HG02759 (cell line): ENCODE data around the gene SLC35E1.

Experiments
- ATAC-seq: cut with Tn5 transposase; IDR thresholded peaks from one replicate; pipeline ENCODE4 v1.9.1; 2021; ENCODE audit warnings: mild to moderate bottlenecking, moderate library complexity; ENCODE audit not compliant: unreplicated experiment

SLC35E1 gene

DNA sequence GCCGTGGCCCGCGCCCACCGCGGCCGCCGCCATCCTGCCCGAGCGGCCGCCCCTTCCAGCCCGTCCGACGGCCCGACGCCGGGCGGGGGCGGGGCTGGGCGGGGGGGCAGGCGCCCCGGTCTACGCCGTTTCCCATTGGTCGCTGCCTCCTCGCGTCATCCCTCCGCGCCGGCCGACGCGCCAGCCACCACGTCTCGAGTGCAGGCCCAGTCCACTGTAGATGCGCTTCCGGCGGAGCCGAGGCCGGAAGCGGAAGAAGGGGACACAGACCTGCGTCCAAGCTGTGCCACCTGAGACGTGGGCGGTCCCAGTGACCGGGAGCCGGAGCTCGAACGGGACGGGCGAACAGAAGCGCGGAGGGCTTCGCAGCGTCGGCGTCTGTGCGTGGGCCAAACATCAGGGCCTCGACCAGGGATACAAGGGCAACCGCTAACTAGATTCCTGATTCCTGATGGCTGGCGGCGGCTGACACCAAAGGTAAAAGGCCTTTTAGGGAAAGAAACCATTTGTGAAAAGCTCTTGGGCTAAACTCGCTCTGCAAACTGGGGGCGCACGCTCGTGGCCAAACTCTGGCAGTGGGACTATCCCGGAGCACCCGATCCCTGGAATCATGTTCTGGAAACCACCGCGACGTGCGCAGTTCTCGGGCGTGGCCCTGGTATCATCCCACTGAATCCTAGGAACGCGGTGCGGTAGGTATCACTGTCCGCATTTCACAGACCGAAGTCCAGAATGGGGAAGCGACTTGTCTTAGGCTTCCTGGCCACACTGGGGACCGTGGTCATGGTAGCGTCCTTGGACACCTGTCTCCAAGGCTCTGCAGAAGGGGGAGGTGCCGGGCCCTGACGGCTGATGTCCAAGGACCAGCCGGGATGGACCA lies at the start of gene SLC35E1:
Gene SLC35E1, minus strand, starts transcription at position 84 of the 880 bp plus-strand sequence. Its CDS starts 51 bp downstream, at position 33.
- peak; percentile 92 for ATAC-seq

DNA sequence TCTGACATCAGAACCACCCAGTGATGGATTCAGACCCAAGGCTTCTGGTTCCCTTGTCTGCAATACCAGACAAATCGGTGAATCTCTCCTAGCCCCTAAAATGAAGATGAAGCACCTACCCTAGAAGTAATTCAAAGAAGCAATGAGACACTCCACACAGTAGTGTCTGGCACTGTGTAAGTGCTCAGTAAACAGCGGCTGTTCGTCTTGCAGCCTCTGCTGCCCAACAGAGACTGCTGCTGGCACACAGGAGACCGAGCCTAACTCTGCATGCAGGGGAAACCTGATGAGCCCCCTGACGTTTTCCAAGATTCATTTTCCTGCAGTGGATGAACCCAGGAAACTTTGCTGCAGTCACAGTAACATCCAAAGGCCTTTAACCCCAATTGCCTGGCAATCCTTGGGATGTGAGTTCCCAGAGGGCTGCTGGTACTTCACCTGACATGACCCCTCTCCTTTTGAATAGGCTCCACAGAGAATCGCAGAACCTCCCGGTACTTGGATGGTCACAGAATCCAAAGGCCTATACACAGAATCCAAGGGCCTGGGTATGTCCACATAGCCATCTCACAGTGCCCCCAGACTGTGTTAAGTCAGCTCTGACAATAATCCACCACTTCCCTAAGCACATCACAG lies 49.1 kb upstream of the SLC35E1 start:
- ATAC-seq, result no peak

DNA sequence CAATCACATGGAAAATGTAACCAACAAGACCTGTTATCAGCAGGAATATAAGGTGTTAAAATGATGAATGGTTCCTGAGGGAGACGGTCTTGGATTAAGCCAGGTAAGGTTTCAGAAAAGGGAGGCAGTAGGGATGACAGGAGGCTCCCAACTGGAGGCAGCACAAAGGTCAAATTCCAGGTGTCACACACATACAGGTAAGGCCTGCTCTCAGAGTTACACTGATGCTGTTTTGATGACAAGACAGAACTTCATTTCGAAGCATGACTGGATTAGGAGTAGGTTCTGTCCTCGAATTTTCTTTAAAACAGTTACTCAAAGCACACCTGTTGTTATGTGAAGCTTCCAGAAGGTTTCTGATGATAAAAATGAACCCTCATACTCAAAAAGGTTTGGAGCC lies 48.4 kb upstream of the SLC35E1 start:
- ATAC-seq, result no peak

DNA sequence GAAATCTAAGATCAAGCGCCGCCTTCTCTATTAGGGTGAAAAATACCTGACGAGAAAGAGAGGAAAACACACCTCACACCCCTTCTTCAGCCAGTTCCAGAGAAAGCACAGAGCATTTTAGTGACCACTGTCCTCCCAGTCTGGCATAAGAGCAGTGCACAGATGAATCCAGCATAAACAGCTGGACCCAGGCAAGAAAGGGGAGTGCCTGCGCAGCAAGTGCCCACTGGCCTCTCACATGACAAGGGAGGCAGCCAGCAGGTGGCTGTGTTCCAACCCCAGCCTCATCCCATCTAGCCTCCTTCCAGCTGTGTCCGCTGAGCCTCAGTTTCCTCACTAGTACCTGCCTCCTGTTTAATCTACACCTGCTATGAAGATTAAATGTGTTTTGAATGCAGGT lies 47.8 kb upstream of the SLC35E1 start:
- ATAC-seq, result no peak

DNA sequence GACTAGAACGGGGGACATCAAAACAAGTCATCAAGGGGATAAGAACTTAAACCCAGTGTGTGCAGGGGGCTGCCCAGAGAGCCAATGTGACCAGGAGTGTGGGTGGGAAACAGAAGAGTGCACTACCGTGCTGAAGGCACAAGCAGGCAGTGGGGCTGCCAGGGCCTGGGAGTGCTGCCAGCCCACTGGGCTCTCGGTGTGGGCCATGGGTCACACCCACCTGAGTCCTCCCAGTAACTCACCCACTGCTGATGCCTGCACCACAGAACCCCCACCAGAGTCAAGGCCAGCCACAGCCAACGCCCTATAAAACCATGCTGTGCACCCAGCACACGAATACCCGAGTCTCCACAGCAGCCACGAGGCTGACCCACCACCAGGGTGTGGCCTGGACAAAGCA lies 47.2 kb upstream of the SLC35E1 start:
- ATAC-seq, result no peak

DNA sequence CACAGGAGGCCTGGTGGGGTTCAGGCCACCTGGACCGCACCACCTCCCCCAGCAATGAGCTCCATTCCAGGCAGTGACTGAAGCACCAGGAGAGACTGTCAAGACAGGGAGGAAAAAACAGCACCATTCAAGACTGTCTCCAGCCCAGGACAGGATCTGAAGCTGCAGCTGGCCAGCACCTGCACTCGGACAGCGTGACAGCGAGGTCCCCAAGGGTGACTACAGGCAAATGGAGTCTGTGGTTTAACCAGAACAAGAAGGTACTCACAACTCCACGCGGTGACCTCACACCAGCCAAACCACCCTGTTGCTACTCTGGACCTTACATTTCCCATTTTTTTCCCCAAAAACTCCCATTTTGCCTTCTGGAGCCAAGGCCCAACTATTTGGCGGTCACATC lies 46.0 kb upstream of the SLC35E1 start:
- ATAC-seq, result no peak

DNA sequence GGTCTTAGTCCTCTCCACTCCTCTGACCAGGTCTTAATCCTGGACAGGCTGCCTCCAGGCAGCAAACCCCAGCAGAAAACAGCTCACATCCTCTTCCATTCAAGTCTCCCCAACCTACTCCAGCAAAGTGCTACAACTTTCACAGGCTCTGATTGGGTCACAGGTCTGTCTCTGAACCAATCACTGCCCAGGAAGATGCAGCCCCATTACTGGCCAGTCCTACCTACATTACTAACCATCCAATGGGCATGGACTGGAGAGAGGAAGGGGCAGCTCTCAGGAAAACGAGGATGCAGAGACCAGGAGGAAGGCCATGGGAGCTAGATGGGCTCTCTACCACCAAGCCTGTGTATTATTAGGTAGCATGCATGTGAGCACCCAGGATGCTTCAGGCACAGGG lies 43.6 kb upstream of the SLC35E1 start:
- no peak for ATAC-seq

DNA sequence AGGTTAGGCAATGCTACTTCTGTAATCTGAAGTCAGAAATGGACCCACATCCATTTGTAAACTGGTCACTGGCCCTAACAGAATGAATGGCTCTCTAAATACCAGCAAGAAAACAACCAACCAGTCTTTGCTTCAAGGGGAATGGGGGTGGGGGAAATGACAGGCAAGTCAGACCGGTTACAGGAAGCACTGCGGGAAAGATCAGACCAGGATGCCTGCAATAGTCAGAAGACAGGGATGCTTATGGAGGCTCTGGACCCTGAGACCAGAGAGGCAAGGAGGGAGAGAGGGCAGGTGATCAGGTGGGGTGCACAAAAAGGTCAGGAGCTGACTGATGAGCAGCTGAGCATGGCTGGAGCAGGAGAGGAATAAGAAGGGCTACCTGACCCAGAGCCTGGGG lies 42.7 kb upstream of the SLC35E1 start:
- ATAC-seq, result no peak

DNA sequence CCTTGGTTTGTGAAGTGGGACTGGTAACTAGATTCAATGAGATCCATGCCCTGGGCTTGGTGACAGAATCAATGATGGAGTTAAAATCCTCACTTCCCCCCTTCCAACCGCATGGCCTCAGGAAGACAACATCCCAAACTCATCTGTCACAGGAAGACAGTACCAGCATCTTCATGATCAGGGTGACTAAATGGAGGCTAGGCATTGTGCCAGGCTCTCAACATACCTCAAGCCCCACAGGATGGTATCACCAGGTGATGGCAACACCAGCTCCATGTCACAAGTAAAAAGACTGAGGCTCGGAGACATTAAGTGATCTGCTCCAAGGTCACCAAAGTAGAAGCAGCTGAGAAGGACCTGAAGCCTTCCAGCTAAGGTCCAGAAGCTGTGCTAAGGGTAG lies 41.6 kb upstream of the SLC35E1 start:
- no peak for ATAC-seq

DNA sequence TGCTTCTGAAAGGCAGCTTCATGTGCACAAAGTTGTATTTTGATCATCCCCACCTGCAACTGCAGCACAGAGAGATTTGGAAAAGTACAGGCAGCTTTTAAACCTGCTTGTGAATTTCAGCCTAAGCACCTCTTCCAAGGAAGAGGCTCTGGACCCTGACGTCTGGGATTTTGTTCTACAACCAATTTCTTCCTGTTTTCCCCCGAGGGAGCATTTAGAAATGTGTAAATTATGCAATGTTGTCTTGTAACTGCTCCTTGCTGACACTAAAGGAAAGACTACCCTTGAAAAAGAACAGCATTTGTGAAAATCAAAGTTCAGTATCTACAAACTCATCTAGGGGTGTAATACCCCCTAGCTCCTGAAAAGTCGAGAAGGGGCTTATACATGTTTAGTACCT lies 40.4 kb upstream of the SLC35E1 start:
- ATAC-seq, result no peak

DNA sequence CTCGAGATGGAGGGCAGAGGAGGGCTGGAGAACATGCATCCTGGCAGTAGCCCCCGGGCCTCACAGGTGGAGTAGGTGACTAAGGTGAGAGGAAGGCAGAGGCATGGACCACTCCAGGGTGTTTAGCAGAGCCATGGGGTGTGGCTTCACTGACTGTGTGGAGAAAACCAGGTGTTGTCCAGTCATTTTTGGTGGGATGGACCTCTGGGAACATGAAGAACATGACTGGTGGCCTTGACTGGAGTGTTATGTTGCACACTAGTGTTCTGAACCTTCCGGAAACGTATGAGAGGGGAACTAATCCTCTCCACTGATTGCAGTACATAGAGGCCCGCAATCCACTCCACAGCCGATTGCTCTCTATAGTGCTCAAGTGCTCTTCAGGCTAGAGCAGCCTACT lies 38.9 kb upstream of the SLC35E1 start:
- no peak for ATAC-seq

DNA sequence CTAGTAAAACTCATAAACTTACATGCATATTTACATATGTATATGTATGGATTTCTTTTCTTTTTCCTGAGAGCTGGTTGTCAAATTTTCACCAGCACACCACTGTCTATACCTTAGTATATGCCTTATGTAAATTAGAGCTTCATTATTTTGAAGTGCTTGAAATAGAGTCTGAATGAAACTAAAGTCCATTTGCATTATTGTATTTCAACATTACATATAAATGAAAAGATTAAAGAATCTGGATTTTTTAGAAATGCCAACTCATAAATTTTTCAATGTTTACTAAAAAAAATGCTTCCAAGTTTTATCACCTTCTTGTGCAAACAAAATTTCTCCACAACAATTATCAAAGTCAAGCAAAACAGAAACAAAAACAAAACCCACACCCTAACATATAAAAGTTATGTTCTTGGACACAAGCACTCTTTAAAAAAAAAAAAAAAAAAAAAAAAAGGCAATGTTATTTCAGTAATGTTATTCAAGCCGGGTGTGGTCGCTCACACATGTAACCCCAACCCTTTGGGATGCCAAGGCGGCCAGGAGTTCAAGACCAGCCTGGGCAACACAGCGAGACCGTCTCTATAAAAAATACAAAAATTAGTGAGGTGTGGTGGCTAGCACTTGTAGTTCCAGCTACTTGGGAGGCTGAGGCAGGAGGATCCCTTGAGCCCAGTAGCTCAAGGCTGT lies 37.4 kb upstream of the SLC35E1 start:
- ATAC-seq, result no peak

DNA sequence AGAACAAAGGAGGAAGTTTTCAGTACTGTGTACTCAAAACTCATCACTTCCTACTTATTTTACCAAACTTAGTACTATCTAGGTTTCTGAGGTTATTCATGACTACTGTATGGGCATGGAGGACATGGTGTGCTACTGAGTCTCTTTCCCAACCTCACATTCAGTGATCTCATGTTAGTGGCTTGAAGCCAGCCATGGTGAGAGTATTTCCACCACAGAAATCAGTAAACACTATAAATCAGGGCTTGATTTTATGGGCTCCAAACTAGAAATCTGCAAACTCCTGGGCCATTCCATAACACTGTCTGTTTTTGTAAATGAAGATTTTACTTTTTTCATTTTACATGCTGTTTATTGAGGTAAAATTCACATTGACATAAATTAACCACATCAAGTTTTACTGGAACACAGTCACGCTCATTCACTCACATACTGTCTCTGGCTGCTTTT lies 36.1 kb upstream of the SLC35E1 start:
- ATAC-seq, result no peak

DNA sequence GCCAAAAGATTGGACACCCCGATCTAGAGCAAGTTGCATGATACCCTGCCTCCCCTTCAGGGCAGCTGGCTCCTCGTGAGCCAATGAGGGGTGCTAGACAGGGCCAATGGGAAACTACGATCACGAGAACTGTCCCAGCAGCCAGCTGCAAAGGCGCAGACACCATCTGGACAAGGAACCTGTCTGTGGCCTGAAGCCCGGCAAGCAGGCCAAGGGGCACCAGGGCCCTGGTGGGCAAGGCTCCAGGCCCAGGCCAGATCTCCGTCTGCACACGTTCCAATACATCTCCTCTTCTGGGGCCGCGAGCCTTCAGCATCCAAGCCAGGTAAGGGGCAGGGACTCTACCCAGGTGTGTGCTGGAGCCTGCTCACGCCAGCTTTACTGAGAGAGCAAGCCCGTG lies 35.6 kb upstream of the SLC35E1 start:
- no peak for ATAC-seq

DNA sequence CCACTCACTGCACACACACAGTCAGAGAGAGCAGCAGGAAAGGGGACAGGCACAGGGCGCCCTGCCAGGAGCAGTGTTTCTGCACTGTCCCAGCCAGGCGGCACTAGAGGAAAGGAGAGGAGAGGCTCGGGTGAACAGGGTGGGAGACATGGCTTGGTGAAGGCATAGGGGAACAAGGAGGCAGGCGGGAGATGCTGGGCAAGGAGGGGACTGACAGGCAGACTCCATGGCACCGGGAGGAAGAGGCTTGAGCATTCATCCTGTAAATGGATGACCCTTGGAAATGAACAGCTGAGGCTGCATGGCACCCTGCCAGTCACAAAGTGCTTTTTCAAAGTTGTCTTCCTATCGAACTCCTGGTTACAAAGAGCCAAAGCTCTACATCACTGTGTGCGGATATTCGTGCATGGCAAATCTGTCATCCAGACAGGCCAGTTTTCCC lies 33.4 kb upstream of the SLC35E1 start:
- ATAC-seq, result no peak

DNA sequence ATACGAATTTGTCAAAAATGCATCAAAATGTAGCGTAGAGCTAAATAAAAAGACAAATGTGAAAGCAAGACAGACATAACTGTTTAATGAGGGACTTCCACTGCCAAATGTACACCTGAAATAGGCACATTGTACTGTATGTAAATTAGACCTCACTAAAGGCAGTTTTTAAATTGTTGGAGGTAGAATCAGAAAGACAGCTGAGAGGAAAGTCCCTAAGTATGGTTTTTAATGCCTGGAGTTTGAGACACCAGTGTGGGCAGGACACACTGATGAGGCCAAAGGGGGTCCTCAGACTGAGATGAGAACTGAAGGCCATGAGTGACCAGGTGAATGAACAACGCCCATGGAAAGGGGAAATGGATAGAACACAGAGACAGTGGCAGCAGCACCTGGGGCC lies 32.9 kb upstream of the SLC35E1 start:
- no peak for ATAC-seq

DNA sequence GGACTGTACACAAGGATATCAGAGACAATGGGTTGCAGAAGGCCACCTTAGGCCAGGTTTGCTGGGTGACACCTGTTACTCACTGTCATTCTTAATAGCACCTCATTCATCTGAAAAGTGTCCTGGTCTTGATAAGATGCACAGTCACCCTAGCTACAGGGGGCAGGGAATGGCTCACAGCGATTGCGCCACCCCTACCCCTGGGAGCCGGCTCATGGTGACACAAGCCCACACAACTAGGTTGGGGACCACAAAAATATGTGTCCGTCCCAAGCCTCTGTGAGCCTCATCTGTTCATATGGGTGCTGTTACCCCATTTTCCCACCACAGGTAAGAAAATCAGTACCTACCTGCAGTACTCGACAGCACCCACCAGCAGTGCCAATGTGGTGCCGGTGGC lies 32.4 kb upstream of the SLC35E1 start:
- ATAC-seq, result no peak

DNA sequence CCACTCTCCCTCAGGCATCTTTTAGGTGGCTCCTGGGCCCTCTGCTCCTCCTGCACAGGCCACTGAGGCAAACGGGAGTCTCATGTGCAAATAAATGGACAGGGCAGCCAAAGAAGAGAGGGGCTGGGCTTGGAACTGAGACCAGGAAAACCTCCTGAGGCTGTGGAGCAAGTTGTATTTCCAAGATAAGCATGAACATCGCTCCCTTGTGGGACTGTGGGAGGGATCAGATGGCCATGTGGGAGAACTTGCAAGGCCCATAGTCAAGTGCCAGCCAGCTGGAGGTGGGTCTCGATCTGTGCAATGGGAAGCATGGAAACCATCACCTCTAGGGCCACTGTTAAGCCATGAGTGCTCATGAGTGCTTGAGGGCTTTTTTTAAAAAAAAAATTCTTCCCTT lies 30.9 kb upstream of the SLC35E1 start:
- ATAC-seq, result no peak

DNA sequence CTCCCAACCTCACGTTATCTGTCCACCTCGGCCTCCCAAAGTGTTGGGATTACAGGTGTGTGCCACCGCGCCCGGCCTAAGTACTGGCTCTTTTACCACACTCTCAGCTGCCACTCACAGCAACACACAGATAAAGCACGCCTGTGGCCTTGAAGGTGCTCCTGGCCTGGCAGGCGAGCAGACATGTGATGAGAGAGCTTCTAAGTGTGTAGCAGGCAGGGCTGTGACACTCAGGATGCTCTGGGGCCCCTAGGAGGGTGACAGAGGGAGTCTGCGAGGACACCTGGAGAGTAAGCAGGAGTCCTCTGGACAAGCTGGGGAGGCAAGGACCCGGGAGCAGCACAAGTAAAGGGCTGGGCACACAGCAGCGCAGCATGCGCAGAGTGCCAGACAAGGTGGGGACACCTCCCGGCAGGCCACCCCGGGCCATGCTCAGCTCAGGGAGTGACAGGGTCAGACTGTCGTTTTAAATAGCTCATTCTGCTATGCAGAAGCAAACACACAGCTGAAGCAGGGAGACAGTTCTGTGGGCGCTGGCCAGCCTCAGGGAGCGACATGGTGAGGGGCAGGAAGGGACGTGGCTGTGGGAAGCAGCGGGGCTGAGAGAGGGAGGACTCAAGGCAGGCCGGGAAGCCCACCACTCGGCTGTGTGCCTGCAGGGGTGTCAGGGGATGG lies 29.3 kb upstream of the SLC35E1 start:
- no peak for ATAC-seq

DNA sequence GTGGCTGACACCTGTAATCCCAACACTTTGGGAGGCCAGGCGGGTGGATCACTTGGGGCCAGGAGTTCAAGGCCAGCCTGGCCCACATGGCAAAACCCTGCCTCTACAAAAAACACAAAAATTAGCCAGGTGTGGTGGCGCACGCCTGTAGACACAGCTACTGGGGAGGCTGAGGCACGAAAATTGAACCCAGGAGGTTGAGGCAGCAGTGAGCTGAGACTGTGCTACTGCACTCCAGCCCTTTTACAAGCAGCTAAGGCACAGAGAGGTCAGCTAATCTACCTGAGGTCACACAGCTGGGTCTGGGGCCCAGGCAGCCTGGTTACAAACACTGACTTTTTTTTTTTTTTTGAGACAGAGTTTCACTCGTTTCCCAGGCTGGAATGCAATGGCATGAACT lies 28.6 kb upstream of the SLC35E1 start:
- no peak for ATAC-seq

DNA sequence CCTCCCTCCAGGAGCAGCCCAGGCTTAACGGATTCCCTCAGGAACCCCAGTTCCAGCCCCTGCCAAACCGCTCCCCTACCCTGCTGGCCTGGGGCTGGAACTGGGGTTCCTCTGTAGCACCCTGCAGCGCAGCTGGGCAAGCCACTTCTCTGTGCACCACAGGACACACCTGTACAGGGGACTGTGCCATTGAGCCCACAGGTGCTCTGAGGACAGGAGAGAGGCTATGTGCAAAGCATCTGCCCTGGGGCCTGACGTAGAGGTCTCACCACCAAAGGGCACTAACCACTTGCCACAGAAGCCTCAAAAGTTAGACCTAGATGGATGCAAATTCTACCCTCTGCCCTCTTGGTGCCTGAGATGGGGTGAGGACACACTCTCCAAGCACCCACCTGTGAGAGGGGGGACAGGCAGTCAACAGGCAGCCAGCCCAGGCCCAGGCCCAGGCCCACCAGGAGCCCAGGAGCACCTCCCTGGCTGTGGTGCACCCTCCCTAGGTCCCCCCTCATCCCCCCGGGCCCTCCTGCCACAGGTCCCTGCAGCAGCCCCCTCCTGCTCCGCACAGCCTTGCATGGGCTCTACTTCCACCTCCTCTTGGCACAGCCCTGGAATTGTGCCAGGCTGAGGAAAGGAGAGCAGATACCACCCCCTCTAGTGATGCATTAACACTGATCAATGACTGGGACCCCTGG lies 27.6 kb upstream of the SLC35E1 start:
- no peak for ATAC-seq
